T follicular helper cell (primary cell): ENCODE data around the gene SLC22A9.

ENCODE experiments used
- DNase-seq: peaks from one replicate; pipeline ENCODE4 v3.0.0-alpha.2; 2020; ENCODE audit warnings: low read depth

Gene SLC22A9

DNA sequence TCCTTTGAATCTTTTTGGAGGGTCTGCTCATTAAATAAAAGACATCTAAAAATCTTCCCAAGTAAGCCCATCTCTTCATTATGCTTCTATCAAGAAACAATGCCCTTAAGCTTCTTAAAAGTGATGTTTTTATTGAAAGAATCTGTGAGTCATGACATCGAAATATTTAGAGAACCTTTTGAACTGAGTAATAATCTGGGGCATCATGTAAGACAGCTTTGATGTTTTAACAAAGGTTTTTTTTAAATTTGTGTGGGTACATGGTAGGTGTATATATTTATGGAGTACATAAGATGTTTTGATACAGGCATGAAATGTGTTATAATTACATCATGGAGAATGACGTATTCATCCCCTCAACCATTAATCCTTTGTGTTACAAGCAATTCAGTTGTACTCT, 74.6 kb downstream of the SLC22A9 start:
- DNase-seq, result no peak

DNA sequence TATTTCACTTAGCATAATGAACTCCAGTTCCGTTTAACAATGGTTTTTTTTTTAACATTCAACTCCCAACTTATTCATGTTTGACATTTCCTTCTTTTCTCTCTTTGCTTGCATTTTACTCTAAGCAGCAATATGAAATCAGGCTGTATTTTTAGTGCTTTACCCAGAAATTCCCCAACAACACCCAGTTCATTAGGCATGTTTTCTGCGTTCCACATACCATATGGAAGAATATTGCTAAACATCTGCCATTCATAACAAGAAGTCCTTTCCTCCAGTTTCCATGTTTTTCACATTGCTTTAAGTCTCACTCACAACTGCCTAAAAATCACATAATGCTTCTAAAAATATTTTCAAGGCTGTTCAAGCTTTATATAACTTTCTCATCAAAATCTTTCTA, 75.5 kb downstream of the SLC22A9 start:
- DNase-seq, result no peak

DNA sequence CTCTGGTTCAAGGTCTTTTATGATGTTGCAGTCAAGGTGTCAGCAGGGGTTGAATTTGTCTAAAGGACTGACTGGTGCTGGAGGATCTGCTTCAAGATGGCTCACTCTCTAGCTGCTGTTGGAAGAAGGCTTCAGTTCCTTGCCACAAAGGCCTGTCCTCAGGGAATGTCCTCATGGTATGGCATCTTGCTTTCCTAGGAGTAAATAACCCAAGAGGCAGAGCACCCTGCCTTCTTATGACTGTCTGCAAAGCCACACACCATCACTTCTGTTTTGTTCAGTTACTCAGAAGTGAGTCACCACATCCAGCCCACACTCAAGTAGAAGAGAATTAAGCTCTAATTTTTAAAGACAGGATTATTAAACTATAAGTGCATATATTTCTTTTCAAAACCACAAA, 76.1 kb downstream of the SLC22A9 start:
- no peak for DNase-seq

DNA sequence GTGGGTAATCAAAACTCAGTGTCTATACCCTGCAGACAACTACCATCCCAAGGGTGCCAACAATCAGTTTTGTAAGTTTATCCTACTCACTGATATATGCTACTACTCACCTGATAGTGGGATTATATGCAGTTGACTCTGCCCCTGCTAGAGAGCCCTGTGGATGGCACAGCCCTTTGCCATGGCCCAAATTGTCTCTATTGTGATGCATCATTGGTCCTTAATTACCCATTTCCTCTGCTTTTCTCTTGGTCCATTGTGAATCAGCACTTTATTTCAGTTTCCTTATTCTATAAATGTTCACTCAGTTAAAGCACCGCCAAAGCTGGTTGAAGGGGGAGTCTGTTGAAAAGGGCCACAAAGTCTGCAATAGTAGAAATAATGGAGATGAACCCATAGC, 79.1 kb downstream of the SLC22A9 start:
- DNase-seq, result no peak

- no peak for DNase-seq
Measured at GRCh38 chr11:63459586-63459985, 90.0 kb downstream of the SLC22A9 start.
